ENCODE measurements around the gene SPEM2.
"Not testable (repeated sequence)": the region's sequence is repeated elsewhere in the genome, so short reads cannot be mapped to it uniquely, and the experiment has no call there.

SPEM2 gene

DNA sequence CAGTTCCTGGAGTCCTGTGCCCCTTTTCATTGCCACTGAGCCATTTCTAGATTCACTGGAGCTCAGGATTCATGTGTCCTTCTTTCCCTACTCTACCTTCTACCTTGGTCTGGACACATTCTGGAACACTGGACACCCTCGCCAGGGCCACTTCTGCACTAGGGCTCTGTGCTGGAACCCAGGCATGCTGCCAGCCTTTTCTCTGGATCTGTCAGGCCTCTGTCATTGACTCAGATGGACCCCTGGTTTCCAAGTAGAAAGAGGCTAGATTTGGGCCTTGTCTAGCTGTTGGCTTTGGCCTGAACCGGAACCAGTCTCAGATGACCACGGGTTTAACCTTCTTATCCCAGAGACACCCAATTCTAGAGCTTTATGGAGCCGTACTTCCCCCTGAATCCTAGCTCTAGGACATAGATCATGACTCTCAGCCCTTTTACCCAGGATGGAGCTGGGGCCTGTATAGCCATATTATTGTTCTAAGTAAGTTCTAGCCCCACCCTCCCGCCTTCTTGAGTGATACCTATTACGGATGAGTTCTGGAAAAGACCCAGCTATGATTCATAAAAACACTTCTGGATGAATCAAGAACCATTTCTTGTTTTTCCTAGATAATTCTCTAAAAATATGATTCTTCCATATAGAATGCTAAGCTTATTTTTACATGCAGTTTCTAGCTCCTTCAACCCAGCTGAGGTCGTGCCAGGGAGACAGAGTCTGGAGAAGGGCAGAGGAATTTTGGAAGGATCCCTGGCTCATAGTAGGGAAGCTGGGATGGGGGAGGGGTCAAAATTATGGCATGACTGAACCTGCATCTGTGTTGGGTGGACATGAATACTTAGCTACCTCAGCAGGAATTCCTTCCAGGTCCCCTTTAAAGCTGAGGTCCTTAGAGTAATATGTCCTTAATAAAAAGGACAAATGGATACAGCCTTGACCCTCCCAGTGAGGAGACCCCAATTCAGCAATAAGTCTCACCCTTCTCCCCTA lies 18.4 kb downstream of the SPEM2 start:
- no peak for DNase-seq

DNA sequence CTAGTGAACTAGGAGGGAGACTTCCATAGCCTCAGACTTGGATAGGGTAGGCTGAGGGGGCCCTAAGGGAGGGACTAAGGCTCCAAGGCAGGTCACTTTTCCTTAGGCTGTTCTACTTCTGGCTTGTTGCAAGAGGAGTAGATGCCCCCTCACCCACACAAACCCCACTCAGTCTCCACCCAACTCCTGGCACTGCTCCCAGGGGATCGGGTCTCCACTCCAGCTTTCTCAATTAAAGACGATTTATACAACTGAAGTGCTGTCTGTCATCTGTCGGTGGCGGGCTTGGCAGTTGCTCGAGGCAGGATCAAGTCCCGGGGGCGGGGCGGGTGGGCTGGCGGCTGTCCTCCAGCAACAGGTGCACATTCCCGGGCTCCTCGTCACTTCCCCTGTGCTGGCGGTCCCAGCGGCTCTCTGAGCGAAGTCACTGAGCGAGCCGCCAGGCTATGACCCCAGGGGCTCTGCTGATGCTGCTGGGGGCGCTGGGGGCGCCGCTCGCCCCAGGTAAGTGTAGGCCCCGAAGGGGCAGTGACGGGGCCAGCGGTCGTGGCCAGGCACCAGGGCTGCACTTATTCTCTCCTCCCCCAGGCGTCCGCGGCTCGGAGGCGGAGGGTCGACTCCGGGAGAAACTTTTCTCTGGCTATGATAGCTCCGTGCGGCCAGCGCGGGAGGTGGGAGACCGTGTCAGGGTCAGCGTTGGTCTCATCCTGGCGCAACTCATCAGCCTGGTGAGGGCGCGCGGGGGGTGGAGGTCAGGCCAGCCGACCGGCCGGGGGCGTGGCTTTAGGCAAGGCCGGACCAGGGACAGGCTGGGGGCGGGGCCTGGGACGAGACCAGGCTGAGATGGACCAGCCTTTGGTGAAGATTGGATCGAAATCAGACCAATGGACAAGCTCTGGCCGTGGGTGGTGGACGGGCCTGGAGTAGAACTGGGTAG lies 19.5 kb downstream of the SPEM2 start, which contains the start of gene CHRNB1:
Gene CHRNB1 (plus strand): TSS at position 380 of the 937 bp plus-strand sequence. CDS start 67 bp downstream, at position 447.
- no peak for DNase-seq

DNA sequence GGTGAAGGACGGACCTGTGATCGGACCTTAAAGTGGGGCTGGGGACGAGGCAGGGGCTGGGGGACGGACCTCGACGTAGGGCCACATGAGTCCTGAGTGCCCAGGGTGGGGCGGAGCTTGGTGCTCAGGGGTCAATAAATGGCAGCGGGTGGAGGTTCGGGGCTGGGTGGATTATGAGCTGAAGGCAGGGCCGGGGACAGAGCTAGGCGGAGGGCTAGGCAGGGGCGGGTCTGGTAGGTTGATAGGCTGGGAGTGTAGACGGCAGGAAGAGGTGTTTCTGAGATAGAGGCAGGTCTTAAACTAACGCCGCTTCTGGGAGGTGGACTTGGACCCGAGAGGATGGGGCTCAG lies 20.2 kb downstream of the SPEM2 start:
- DNase-seq: no peak

DNA sequence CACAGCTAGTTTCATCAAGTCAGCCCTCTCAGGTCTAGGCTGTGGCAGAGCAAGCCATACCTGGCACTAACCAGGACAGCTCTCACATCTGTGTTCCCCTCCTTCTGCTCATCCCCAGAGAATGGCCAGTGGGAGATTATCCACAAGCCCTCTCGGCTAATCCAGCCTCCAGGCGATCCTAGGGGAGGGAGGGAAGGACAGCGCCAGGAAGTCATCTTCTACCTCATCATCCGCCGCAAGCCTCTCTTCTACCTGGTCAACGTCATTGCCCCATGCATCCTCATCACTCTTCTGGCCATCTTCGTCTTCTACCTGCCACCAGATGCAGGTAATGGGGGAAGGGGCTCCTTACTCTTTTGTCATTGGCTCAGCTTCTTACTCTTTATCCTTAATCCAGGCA lies 23.0 kb downstream of the SPEM2 start:
- no peak for DNase-seq

DNA sequence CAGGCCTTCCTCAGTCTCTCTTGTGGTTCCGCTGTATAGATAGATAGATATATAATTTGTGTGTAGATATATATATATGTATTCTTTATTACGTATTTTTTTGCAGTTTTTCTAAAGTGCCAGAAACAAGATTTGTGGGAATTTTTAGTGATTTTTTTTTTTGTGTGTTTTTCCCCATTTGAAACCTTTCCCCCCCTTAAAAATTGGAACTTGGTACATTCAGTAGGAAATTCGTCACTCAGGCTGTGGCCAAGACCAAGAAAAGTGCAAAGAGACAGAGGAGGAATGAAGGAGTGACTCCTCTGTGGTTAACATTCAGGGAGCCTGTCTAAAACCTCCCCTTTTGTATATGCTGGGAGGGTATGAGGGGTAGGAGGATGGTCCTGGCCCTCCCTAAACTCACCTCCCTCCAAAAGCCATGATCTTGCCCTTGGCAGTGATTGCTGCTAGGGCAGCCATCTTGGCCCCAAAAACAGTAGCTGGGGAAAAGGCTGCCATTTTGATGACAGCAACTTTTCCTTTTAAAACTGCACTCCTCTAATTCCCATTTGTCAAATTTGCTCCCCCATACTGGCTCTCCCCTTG lies 34.6 kb downstream of the SPEM2 start:
- no peak for DNase-seq

DNA sequence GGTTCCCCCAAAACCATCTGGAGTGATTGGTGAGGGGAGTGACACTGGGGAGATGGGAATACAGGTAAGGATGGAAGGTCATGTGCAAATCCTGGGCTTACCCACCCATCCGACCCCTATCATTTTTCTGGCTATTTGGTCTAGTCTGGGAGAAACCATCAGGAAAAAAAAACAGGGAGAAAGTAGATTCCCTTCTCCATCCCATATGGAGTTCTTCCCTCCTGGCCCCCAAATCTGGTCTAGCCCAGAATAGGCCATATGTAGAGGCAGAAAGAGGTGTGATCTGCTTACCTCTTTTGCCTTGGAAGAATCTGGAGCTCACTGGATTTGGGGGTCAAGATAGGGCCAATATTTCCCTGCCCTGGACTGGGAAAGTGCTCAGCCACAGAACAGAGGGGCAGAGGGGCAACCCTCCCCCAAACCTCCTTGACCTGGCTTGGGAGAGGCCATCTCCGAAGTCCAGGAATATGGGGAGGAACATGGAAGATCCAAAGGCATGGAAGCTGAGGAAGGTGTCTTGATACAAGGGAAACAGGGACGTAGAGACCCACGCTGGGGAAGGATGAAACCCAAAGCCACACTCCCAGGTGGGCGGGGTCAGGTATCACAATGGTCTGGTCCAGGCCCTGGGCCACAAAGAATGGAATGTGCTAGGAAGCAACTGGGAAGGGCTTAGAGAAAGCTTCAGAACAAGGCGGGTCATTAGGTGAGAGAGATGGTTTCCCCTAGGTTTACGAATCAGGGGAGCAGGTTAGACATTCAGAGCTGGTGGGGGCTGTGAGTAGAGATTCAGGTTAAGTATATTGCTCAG lies 35.6 kb downstream of the SPEM2 start:
- DNase-seq: no peak

DNA sequence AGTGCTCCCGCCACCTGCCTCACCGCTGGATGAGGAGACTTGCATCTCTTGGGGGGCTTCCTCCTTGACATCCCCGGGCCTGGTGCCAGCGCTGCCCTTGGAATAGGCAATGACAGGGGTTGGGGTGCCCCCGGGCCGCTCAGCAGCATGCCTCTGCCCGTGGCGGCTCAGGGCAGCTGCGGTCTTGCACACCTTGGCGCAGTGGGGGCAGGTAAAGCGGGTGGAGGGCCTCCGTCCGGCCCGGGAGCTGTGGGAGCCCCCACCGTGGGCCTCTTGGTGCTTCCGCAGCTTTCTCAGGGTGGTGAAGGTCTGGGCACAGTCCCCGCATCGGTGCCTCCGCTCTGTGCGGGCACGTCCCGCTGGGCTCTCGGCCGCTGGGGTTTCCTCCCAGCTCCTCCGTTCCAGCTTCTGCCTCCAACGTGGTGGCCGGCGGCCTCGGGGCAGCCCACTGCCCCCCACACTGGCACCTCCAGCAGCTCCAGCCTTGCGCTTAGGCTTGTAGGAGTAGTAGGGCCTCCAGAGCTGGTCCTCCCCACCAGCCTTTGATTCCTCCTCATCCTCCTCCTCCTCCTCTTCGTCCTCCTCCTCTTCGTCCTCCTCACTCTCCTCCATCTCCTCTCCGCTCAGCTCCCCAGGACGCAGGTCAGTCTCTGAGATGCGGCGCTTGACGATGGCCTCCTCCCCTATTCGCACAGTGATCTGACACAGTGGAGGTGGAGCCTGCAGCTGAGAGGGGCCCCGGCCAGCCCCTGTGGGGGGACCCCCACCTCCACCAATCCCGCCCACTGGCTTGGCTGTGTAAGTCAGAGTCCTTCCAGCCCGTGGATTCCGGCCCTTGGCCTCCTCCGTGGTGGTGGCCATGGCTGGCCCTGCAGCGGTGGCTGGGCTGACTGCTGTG lies 37.3 kb downstream of the SPEM2 start:
- no peak for DNase-seq

DNA sequence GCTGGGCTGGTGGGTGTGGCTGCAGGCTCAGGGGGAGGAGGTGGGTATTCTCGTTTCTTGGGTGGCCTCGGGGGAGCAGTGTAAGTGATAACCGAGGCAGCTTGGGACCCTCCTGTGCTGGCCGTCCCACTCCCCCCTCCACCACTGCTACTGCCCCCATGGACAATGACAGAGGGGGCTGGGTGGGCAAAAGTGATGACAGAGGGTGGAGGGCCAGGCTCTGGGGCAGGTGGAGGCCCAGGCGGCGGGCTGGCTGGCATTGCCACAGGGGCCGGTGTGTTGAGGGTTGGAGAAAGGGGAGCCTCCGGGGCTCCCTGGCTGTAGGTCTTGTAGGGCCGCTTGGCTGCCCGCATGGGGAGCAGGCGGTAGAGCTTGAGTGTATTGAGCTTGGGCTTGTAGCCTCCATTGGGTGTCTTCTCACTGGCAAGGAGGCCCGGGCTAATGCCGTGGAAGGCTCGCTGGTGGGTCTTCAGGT lies 38.0 kb downstream of the SPEM2 start:
- no peak for DNase-seq

DNA sequence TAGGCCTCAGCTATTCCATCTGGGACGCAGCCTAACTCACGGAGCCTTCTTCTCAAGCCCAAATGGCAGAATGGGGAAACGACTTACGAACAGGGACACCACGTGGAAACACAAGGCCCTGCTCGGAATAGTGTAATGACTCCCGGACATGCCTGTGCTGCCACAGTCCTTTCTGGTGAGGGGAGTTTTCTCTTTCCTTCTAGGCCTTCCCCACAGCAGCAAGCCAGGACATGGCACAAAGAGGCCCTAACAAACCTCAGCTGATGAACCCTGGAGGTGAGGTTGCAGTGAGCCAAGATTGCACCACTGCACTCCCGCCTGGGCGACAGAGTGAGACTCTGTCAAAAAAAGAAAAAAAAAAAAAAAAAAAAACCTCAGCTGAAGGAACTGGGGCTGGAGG lies 38.7 kb downstream of the SPEM2 start:
- no peak for DNase-seq

DNA sequence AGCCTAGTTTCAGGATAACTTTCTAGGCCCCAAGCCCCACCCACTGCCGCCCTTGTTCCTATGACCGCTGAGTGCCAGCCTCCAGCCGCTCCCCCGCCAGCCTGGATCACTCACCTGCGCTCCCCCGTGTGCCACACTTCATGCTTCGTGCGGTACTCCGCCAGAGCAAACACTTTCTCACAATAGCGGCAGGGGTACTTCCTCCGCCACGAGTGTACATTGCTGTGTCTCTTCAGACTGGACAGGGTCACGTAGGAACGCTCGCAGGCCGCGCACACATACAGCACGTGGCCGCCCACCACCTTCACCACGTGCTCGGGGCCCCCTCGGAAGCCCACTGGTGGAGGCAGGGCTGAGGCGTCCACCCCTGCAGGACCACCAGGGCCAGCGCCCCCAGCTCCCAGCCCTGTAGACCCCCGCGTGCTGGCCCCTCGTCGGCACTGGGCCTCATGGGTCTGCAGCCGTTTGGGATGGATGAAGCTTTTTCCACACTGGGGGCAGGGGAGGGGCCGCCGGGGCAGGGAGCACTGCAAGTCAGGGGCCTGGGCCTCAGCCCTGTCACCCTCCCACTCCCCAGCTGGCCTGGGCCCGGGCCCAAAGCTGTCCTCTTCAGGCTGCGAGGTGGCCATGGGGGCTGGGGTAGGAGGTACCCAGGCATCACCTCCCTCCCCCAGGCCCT lies 40.3 kb downstream of the SPEM2 start:
- DNase-seq: no peak

DNA sequence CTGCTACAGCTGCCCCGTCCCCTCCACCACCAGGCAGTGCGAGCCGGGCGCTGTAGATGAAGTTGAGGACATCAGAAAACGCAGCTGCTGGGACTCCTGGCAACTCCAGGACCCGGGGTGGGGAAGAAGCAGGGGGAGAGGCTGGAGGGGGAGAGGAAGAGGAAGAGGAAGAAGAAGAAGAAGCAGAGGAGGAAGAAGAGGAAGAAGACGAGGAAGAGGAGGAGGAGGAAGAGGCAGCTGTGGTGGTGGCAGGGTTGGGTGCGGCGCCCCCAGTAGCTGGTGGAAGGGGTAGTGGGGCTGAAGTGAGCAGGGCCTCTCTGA lies 40.9 kb downstream of the SPEM2 start:
- DNase-seq: no peak

DNA sequence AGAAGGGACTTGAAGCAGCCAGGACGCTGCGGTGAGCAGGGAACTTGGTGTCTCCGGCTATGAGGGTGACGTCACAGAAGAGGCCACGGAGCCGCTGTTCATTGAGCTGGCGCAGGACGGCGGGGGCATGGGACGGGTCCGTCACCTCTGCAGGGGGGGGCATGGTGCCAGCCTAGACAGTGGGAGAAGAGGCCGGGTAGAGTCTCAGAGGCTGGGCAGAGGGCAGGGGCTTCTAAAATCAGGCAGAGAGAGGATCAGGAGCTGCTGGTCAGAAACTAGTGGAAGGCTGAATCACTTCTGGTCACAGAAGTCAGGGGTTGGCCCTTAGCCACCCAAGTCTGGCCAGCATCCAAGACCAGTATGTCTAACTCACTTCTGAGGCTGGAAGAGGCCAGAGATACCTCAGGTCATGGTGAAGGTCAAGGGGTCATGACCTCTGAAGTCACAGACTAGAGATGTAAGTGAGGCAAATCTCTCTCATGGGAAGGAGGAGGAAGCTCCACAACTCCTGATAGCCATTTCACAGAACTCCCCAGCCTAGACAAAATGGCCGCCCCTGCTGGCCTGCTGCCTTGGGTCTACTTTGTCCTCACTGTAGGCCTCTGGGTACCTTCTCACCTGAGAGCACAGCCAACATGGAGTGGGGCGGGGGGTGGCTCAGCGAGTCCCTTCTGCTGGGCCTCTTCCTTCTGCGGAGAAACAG lies 41.4 kb downstream of the SPEM2 start:
- DNase-seq: no peak

DNA sequence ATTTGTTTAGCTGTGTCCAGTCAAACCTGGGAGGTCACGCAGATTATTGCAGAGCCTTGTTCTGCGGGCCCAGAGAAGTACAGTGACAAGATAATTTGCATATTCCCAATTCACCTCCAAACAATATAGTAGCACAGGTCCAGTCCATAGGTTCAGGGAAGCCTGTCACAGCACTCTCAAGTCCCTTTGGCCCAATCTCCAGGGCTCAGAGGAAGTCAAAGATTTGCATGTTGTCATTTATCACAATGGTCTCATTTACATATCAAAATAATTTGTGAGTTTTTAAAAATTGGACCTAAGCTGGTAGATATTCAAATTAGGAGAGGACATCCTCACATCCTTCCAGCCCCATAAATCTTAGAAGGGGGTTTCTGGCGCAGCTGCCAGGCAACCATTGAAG lies 42.1 kb downstream of the SPEM2 start:
- peak; percentile 9 for DNase-seq

DNA sequence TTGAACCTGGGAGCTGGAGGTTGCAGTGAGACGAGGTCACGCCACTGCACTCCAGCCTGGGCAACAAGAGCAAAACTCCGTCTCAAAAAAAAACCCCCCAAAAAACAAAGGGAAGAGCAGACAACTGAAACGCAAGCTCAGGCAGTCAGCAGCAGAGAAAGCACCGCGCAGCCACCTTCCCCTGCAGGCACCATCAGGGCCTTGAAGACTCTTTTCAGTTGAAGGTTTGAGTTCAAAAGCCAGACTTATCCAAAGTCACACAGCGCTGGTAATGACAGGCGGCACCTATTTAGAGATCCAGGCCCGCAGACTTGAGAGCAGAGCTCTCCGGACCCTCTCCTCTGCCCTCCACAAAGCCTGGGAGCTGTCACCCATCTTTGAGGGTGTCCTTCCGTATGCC lies 42.9 kb downstream of the SPEM2 start:
- DNase-seq: no peak

DNA sequence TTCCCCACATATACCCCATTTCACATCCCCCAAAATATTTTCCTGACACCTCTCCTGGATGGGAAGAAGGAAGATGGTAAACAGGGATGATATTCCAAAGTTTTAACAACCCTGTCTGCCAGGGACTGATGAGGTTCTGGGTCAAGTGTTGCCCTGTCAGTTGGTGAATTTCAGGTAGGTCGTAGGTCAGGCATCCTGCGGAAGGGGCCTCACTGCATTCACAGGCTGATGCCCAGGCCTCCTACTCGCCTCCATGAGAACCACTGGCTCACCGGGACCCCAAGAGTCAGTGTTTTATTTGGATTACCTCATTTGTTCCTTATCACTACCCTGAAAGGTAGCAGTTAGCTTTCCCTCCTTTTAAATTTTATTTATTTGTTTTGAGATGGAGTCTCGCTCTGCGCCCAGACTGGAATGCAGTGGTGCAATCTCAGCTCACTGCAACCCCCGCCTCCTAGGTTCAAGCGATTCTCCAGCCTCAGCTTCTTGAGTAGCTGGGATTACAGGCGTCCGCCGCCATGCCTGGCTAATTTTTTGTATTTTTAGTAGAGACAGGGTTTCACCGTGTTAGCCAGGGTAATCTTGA lies 43.5 kb downstream of the SPEM2 start:
- DNase-seq: no peak

DNA sequence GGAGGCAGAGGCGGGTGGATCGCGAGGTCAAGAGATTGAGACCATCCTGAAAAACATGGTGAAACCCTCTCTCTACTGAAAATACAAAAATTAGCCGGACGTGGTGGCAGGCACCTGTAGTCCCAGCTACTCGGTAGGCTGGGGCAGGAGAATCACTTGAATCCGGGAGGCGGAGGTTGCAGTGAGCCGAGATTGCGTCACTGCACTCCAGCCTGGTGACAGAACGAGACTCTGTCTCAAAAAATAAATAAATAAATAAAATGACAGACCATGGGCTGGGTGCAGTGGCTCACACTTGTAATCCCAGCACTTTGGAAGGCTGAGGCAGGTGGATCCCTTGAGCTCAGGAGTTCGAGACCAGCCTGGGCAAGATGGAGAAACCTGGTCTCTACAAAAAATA lies 44.4 kb downstream of the SPEM2 start:
- not testable (repeated sequence) for DNase-seq

DNA sequence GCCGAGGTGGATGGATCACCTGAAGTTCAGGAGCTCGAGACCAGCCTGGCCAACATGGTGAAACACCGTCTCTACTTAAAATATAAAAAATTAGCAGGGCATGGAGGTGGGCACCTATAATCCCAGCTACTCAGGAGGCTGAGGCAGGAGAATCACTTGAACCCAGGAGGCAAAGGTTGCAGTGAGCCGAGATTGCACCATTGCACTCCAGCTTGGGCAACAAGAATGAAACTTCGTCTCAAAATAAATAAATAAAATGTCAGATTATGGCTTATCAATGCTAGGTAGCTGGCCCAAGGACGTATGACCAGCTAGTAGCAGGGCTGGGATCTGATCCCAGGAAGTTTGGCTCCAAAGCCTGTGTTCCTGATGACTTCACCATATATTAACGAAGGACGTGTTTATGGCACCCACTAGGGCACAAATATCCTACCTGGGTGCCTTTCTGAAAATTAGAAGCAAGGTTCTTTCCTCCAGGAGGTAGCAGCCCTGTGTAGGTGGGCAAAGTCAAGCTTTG lies 45.1 kb downstream of the SPEM2 start:
- DNase-seq: not testable (repeated sequence)

DNA sequence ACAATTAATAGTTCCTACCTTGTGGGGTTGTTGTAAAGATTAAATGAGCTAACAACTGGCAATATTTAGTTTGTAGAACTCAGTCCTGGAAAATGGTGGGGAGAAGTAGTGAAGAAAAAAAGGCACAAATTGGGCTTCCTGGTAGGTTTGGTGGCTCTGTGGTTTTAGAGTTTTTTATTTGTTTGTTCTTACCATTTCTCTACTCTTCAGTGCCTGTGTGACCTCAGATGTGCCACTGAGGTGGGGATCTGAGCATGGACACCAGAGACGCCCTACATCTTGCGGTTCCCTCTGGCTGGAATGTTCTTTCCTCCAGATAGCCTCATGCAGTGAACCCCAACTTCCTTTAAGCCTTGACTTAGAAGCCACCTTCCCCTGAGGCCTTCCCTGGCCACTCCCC lies 46.3 kb downstream of the SPEM2 start:
- DNase-seq: no peak

DNA sequence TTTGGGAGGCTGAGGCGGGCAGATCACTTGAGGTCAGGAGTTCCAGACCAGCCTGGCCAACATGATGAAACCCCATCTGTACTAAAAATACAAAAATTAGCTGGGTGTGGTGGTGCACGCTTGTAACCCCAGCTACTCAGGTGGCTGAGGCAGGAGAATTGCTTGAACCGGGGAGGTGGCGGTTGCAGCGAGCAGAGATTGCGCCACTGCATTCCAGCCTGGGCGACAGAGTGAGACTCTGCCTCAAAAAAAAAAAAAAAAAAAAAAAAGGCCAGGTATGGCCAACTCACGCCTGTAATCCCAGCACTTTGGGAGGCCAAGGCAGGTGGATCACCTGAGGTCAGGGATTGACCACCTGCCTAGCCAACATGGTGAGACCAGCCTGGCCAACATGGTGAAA lies 49.4 kb downstream of the SPEM2 start:
- not testable (repeated sequence) for DNase-seq
